Measurements from ENCODE around the gene LGSN.
"Not testable (repeated sequence)": the region's sequence is repeated elsewhere in the genome, so short reads cannot be mapped to it uniquely, and the experiment has no call there.

The LGSN gene

DNA sequence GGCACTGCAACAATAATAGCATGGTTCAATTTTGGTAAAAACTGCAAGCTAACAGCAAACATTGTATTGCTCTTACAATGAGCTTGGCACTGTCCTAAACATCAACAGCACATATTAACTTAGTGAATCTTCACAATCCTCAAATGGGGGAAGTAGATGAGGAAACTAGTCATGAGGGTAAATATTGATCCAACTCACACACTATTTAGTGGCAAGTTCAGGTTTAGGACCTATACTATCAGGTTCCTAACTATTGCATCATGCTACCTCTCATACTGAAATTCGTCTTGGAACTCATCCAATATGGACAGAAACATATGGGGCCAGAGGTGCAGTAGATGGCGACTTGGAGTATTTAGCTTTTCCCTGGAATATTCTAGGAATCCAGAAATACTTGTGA, 74.4 kb downstream of the LGSN start:
- no peak for DNase-seq (ENCODE audit: low read depth in 2 of 2)

- no peak for DNase-seq (ENCODE audit: low read depth in 2 of 2)
Observed at GRCh38 chr6:63236398-63236817, 83.4 kb downstream of the LGSN start.

- not testable (repeated sequence) for DNase-seq (ENCODE audit: low read depth in 2 of 2)
Observed at GRCh38 chr6:63230511-63230910, 89.3 kb downstream of the LGSN start.

GRCh38 chr6:63230027-63230426, 89.8 kb downstream of the LGSN start:
- not testable (repeated sequence) for DNase-seq (ENCODE audit: low read depth in 2 of 2)

DNA sequence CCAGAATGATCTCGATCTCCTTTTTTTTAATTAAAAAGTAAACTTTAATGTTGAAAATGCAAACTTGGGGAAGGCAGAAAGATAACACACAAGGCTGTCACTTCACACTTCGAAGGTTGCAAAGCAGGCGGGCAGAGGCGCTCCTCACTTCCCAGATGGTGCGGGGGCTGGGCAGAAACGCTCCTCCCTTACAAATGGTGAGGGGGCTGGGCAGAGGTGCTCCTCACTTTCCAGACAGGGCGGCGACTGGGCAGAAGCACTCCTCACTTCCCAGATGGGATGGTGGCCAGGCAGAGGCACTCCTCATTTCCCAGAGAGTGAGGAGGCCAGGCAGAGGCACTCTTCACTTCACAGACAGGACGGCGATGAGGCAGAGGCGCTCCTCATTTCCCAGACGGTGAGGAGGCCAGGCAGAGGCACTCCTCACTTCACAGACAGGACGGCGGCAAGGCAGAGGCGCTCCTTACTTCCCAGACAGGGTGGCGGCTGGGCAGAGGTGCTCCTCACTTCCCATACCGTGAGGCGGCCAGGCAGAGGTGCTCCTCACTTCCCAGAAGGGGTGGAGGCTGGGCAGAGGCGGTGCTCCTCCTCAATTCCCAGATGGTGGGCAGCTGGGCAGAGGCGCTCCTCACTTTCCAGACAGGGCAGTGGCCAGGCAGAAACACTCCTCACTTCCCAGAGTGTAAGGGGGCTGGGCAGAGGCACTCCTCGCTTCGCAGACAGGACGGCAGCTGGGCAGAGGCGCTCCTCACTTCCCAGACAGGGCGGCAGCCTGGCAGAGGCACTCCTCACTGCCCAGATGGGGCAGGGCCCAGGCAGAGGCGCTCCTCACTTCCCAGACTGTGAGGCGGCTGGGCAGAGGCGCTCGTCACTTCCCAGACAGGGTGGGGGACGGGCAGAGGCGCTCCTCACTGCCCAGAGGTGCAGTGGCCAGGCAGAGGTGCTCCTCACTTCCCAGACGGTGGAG, 91.6 kb downstream of the LGSN start:
- not testable (repeated sequence) for DNase-seq (ENCODE audit: low read depth in 2 of 2)

GRCh38 chr6:63225987-63226386, 93.8 kb downstream of the LGSN start:
- not testable (repeated sequence) for DNase-seq (ENCODE audit: low read depth in 2 of 2)

Measured in stimulated activated CD4-positive, alpha-beta T cell treated with anti-CD3 and anti-CD28 coated beads, Interleukin-12 subunit alpha, Interleukin-12 subunit beta, amount 100 ng/mL, for 24 hours (primary cell).